Stimulated activated CD4-positive, alpha-beta T cell treated with anti-CD3 and anti-CD28 coated beads, TNF-alpha, amount 100 ng/mL, for 48 hours (primary cell): ENCODE results near the gene SYT12.
"Not testable (repeated sequence)": the region's sequence is repeated elsewhere in the genome, so short reads cannot be mapped to it uniquely, and the experiment has no call there.

Source experiments
- DNase-seq, 3 donors: peaks; one replicate each; pipeline ENCODE4 v3.0.0-alpha.2; 2020; ENCODE audit warnings: low read depth in 3 of 3

Gene SYT12

GRCh38 chr11:67022961-67023956, at the start of gene SYT12:
TSS of gene SYT12 (plus strand) at chr11:67023134. CDS start at chr11:67030145, 7,011 bp downstream.
- no peak for DNase-seq

GRCh38 chr11:66973956-66974580, 48.9 kb upstream of the SYT12 start:
- no peak for DNase-seq

GRCh38 chr11:66974724-66975404, 48.1 kb upstream of the SYT12 start, which contains the start of gene C11orf86:
TSS of gene C11orf86 (plus strand) at chr11:66975304. CDS start at chr11:66975363, 59 bp downstream.
- DNase-seq = no peak

- DNase-seq = no peak
Measured at GRCh38 chr11:66975405-66976027, 47.4 kb upstream of the SYT12 start.

- peak in 1 of 3 donors; percentile 18 for DNase-seq
Measured at GRCh38 chr11:66976028-66976467, 46.9 kb upstream of the SYT12 start.

- no peak for DNase-seq
Measured at GRCh38 chr11:66976925-66977324, 46.0 kb upstream of the SYT12 start.

- DNase-seq = no peak
Measured at GRCh38 chr11:66978229-66978628, 44.7 kb upstream of the SYT12 start.

- DNase-seq = no peak
Measured at GRCh38 chr11:66978717-66979116, 44.2 kb upstream of the SYT12 start.

GRCh38 chr11:66979336-66979980, 43.5 kb upstream of the SYT12 start:
- no peak for DNase-seq

- peak in 1 of 3 donors; percentile 13 for DNase-seq
Measured at GRCh38 chr11:66981976-66982578, 40.9 kb upstream of the SYT12 start.

- no peak for DNase-seq
Measured at GRCh38 chr11:66983275-66983924, 39.5 kb upstream of the SYT12 start.

- no peak for DNase-seq
Measured at GRCh38 chr11:66985508-66986177, 37.3 kb upstream of the SYT12 start.

GRCh38 chr11:66986178-66986545, 36.8 kb upstream of the SYT12 start:
- no peak for DNase-seq

- DNase-seq = no peak
Measured at GRCh38 chr11:66987158-66987620, 35.7 kb upstream of the SYT12 start.

- DNase-seq = no peak
Measured at GRCh38 chr11:66987924-66988637, 34.9 kb upstream of the SYT12 start.

GRCh38 chr11:66988741-66989140, 34.2 kb upstream of the SYT12 start:
- DNase-seq = not testable (repeated sequence)

GRCh38 chr11:66989360-66989759, 33.6 kb upstream of the SYT12 start:
- not testable (repeated sequence) for DNase-seq

GRCh38 chr11:66992041-66992440, 30.9 kb upstream of the SYT12 start:
- no peak for DNase-seq
